HG02642 (cell line): Measurements from ENCODE around the gene SERPINB6.

Experiments
- ATAC-seq: cut with Tn5 transposase; IDR thresholded peaks from one replicate; pipeline ENCODE4 v1.9.1; 2021; ENCODE audit warnings: mild to moderate bottlenecking; ENCODE audit not compliant: unreplicated experiment, poor library complexity

SERPINB6 gene

GRCh38 chr6:2999618-3000557 lies 28.5 kb upstream of the SERPINB6 start, which contains the start of gene NQO2:
NQO2 (plus strand) TSS chr6:2999894; CDS start chr6:3006553, 6,659 bp downstream.
- ATAC-seq: peak; percentile 78

GRCh38 chr6:2998998-2999617 lies 27.7 kb upstream of the SERPINB6 start:
- peak; percentile 2 for ATAC-seq

- peak; percentile 47 for ATAC-seq
Measured at GRCh38 chr6:2998249-2998997, 27.1 kb upstream of the SERPINB6 start.

GRCh38 chr6:2993755-2994317 lies 22.5 kb upstream of the SERPINB6 start:
- no peak for ATAC-seq

GRCh38 chr6:2992330-2992979 lies 21.1 kb upstream of the SERPINB6 start:
- no peak for ATAC-seq

- ATAC-seq: no peak
Measured at GRCh38 chr6:2990932-2991506, 19.7 kb upstream of the SERPINB6 start.

- no peak for ATAC-seq
Measured at GRCh38 chr6:2990248-2990931, 19.0 kb upstream of the SERPINB6 start.

- peak; percentile 70 for ATAC-seq
Measured at GRCh38 chr6:2989332-2990247, 18.2 kb upstream of the SERPINB6 start.

GRCh38 chr6:2988426-2989331 lies 17.3 kb upstream of the SERPINB6 start:
- ATAC-seq: peak; percentile 74

- ATAC-seq: no peak
Measured at GRCh38 chr6:2988094-2988425, 16.7 kb upstream of the SERPINB6 start.

- no peak for ATAC-seq
Measured at GRCh38 chr6:2986722-2987221, 15.4 kb upstream of the SERPINB6 start.

- ATAC-seq: no peak
Measured at GRCh38 chr6:2984738-2985406, 13.5 kb upstream of the SERPINB6 start.

- ATAC-seq: no peak
Measured at GRCh38 chr6:2982426-2983117, 11.2 kb upstream of the SERPINB6 start.

- no peak for ATAC-seq
Measured at GRCh38 chr6:2980465-2980855, 9.1 kb upstream of the SERPINB6 start.

GRCh38 chr6:2979819-2980464 lies 8.6 kb upstream of the SERPINB6 start:
- no peak for ATAC-seq
